Hepatocyte (in vitro differentiated cells): ENCODE data around the gene SLC12A5. TPM values are rescaled to one million over a fixed set of nuclear protein-coding genes. Genes with fewer than 3 reads are reported as not detected.

Experiments used
- DNase-seq: peaks from one replicate; pipeline ENCODE4 v3.0.0-alpha.2; 2016; ENCODE audit warnings: low spot score
- H2AFZ ChIP-seq: fragments of 200-600 bp; sonication (generic); 2 replicates; pipeline ENCODE4 v1.6.0; 2016; ENCODE audit warnings: antibody characterized with exemption, mild to moderate bottlenecking
- H3K27ac ChIP-seq: fragments of 200-600 bp; sonication (generic); 2 replicates; pipeline ENCODE4 v1.5.1; 2016; ENCODE audit warnings: mild to moderate bottlenecking
- H3K27me3 ChIP-seq: fragments of 200-600 bp; sonication (generic); 2 replicates; pipeline ENCODE4 v1.6.1; 2016
- H3K36me3 ChIP-seq: fragments of 200-600 bp; sonication (generic); replicated peaks from 2 replicates; pipeline ENCODE4 v1.5.1; 2016; ENCODE audit warnings: low read depth; ENCODE audit not compliant: insufficient read depth
- H3K4me1 ChIP-seq: fragments of 200-600 bp; sonication (generic); 2 replicates; pipeline ENCODE4 v1.5.1; 2016; ENCODE audit warnings: mild to moderate bottlenecking, moderate library complexity; ENCODE audit not compliant: insufficient read depth
- H3K4me2 ChIP-seq: fragments of 200-600 bp; sonication (generic); 2 replicates; pipeline ENCODE4 v1.6.0; 2016
- H3K4me3 ChIP-seq: fragments of 200-600 bp; sonication (generic); 2 replicates; pipeline ENCODE4 v1.5.1; 2016; ENCODE audit warnings: mild to moderate bottlenecking
- H3K79me2 ChIP-seq: fragments of 200-600 bp; sonication (generic); 2 replicates; pipeline ENCODE4 v1.6.0; 2017; ENCODE audit warnings: mild to moderate bottlenecking
- H3K9me2 ChIP-seq: fragments of 200-600 bp; sonication (generic); replicated peaks from 2 replicates; pipeline ENCODE4 v1.6.0; 2017; ENCODE audit warnings: mild to moderate bottlenecking; ENCODE audit not compliant: insufficient read depth
- H3K9me3 ChIP-seq: fragments of 200-600 bp; sonication (generic); 2 replicates; pipeline ENCODE4 v1.5.1; 2016; ENCODE audit warnings: low read depth, mild to moderate bottlenecking
- H4K20me1 ChIP-seq: fragments of 200-600 bp; sonication (generic); 2 replicates; pipeline ENCODE4 v1.6.0; 2016; ENCODE audit warnings: mild to moderate bottlenecking; ENCODE audit not compliant: insufficient read depth, poor library complexity, severe bottlenecking
- CTCF ChIP-seq: fragments of 200-600 bp; sonication (generic); IDR thresholded peaks from 2 replicates; pipeline ENCODE4 v1.5.1; 2016; ENCODE audit warnings: antibody characterized with exemption, mild to moderate bottlenecking; ENCODE audit not compliant: poor library complexity
- EZH2 ChIP-seq: fragments of 200-600 bp; sonication (generic); IDR thresholded peaks from 2 replicates; pipeline ENCODE4 v1.6.1; 2016; ENCODE audit warnings: antibody characterized with exemption, mild to moderate bottlenecking, borderline replicate concordance
- EZH2phosphoT487 ChIP-seq: fragments of 200-600 bp; sonication (generic); IDR thresholded peaks from one replicate; pipeline ENCODE4 v1.6.1; 2018; ENCODE audit warnings: antibody characterized with exemption, mild to moderate bottlenecking, low read depth, moderate library complexity; ENCODE audit not compliant: unreplicated experiment, severe bottlenecking
- WGBS: methylation state at CpG from one replicate; pipeline ENCODE4 v1.1.6; 2016; ENCODE audit warnings: low lambda C conversion rate; ENCODE audit errors: missing lambda C conversion rate; 5-methylcytosine and 5-hydroxymethylcytosine counted together
- polyA plus RNA-seq: library from polyadenylated mRNA; unstranded; fragments of >200 nt; fragmentation: Nextera tagmentation; extraction: Ambion mirVana; gene quantifications from 2 replicates; pipeline ENCODE4 v1.2.1, GENCODE V29; 2016
- total RNA-seq: library from RNA; depleted of rRNA; stranded (reverse); fragments of >200 nt; gene quantifications from 2 replicates; pipeline ENCODE4 v1.2.3, GENCODE V29; 2014

The SLC12A5 gene
- total and polyA plus RNA-seq, 2 experiments from 2014 or later: 0.57 to 3.1 TPM

GRCh38 chr20:46108435-46108841 lies 79.4 kb downstream of the SLC12A5 start:
- H3K4me1 ChIP-seq: no peaks in the 10 kb centered on the region
- 89% methylated on average over 5 of the region's 5 CpGs for WGBS
- H3K79me2 ChIP-seq: no peaks in the 10 kb centered on the region
- H2AFZ ChIP-seq: no peak overlapping the region
- H3K36me3 ChIP-seq: no peaks in the 10 kb centered on the region
- H3K9me3 ChIP-seq: no peaks in the 10 kb centered on the region
- DNase-seq: no peak
- no peak overlapping the region for H3K27ac ChIP-seq
- H3K4me2 ChIP-seq: no peak overlapping the region
- peaks cover 58% of the 10 kb centered on the region for H3K27me3 ChIP-seq
- TF ChIP-seq EZH2phosphoT487 (no peak), CTCF (no peak), EZH2 (no peak)
- H4K20me1 ChIP-seq: no peaks in the 10 kb centered on the region
- no peaks in the 10 kb centered on the region for H3K9me2 ChIP-seq
- no peak overlapping the region for H3K4me3 ChIP-seq

GRCh38 chr20:46108976-46109375 lies 80.0 kb downstream of the SLC12A5 start:
- no peak overlapping the region for H3K27ac ChIP-seq
- H3K4me1 ChIP-seq: no peaks in the 10 kb centered on the region
- H3K36me3 ChIP-seq: no peaks in the 10 kb centered on the region
- H3K4me3 ChIP-seq: no peak overlapping the region
- WGBS: 88% methylated on average over 14 of the region's 14 CpGs
- H3K4me2 ChIP-seq: no peak overlapping the region
- TF ChIP-seq EZH2phosphoT487: no peak
- TF ChIP-seq EZH2: no peak
- no peaks in the 10 kb centered on the region for H3K79me2 ChIP-seq
- no peak overlapping the region for H2AFZ ChIP-seq
- H3K9me2 ChIP-seq: no peaks in the 10 kb centered on the region
- H3K9me3 ChIP-seq: no peaks in the 10 kb centered on the region
- no peaks in the 10 kb centered on the region for H4K20me1 ChIP-seq
- DNase-seq: no peak
- peaks cover 64% of the 10 kb centered on the region for H3K27me3 ChIP-seq

Other genes starting within 250 kb of the SLC12A5 start
- gene WFDC3, start 237.3 kb upstream of the SLC12A5 start, total RNA-seq: 0.72 and 2.6 TPM in 2 replicates
- gene WFDC3, start 237.3 kb upstream of the SLC12A5 start, polyA plus RNA-seq: 9.9 and 16.8 TPM in 2 replicates
- 18.8 and 25.2 TPM in 2 replicates for gene DNTTIP1, start 237.3 kb upstream of the SLC12A5 start, total RNA-seq
- 60.3 and 65.1 TPM in 2 replicates for gene DNTTIP1, start 237.3 kb upstream of the SLC12A5 start, polyA plus RNA-seq
- gene UBE2C, start 216.6 kb upstream of the SLC12A5 start, total RNA-seq: 21.9 and 26.7 TPM in 2 replicates
- gene UBE2C, start 216.6 kb upstream of the SLC12A5 start, polyA plus RNA-seq: 46.9 and 49.0 TPM in 2 replicates
- gene TNNC2, start 201.9 kb upstream of the SLC12A5 start, total RNA-seq: 0.63 TPM in 1 of 2 replicates, not detected in the other
- gene TNNC2, start 201.9 kb upstream of the SLC12A5 start, polyA plus RNA-seq: 0.51 and 1.8 TPM in 2 replicates
- gene SNX21, start 195.4 kb upstream of the SLC12A5 start, total RNA-seq: 19.3 and 30.0 TPM in 2 replicates
- 32.1 and 32.5 TPM in 2 replicates for gene SNX21, start 195.4 kb upstream of the SLC12A5 start, polyA plus RNA-seq
- 26.3 and 40.6 TPM in 2 replicates for gene ACOT8, start 171.8 kb upstream of the SLC12A5 start, total RNA-seq
- 36.5 and 44.0 TPM in 2 replicates for gene ACOT8, start 171.8 kb upstream of the SLC12A5 start, polyA plus RNA-seq
- gene ZSWIM3, start 171.6 kb upstream of the SLC12A5 start, total RNA-seq: 4.3 and 6.2 TPM in 2 replicates
- 1.3 and 4.1 TPM in 2 replicates for gene ZSWIM3, start 171.6 kb upstream of the SLC12A5 start, polyA plus RNA-seq
- gene ZSWIM1, start 148.0 kb upstream of the SLC12A5 start, total RNA-seq: 6.4 and 6.9 TPM in 2 replicates
- 4.7 and 5.0 TPM in 2 replicates for gene ZSWIM1, start 148.0 kb upstream of the SLC12A5 start, polyA plus RNA-seq
- 5.6 TPM in 1 of 2 replicates, not detected in the other for gene SPATA25, start 141.6 kb upstream of the SLC12A5 start, total RNA-seq
- gene SPATA25, start 141.6 kb upstream of the SLC12A5 start, polyA plus RNA-seq: 0.41 and 1.4 TPM in 2 replicates
- gene NEURL2, start 138.0 kb upstream of the SLC12A5 start, total RNA-seq: 11.1 and 12.8 TPM in 2 replicates
- gene NEURL2, start 138.0 kb upstream of the SLC12A5 start, polyA plus RNA-seq: 11.7 and 11.8 TPM in 2 replicates
- 401 and 425 TPM in 2 replicates for gene CTSA, start 137.9 kb upstream of the SLC12A5 start, total RNA-seq
- gene CTSA, start 137.9 kb upstream of the SLC12A5 start, polyA plus RNA-seq: 716 and 724 TPM in 2 replicates
- 144 and 176 TPM in 2 replicates for gene PLTP, start 117.1 kb upstream of the SLC12A5 start, total RNA-seq
- 623 and 823 TPM in 2 replicates for gene PLTP, start 117.1 kb upstream of the SLC12A5 start, polyA plus RNA-seq
- 9.7 and 11.8 TPM in 2 replicates for gene PCIF1, start 94.5 kb upstream of the SLC12A5 start, total RNA-seq
- gene PCIF1, start 94.5 kb upstream of the SLC12A5 start, polyA plus RNA-seq: 26.0 and 32.4 TPM in 2 replicates
- 10.8 and 14.9 TPM in 2 replicates for gene ZNF335, start 57.0 kb upstream of the SLC12A5 start, total RNA-seq
- 12.6 and 23.7 TPM in 2 replicates for gene ZNF335, start 57.0 kb upstream of the SLC12A5 start, polyA plus RNA-seq
- 1.3 and 2.6 TPM in 2 replicates for gene MMP9, start 20.3 kb upstream of the SLC12A5 start, total RNA-seq
- gene MMP9, start 20.3 kb upstream of the SLC12A5 start, polyA plus RNA-seq: 4.8 and 7.7 TPM in 2 replicates
- gene NCOA5, start 60.7 kb downstream of the SLC12A5 start, total RNA-seq: 24.0 and 25.6 TPM in 2 replicates
- gene NCOA5, start 60.7 kb downstream of the SLC12A5 start, polyA plus RNA-seq: 24.1 and 26.2 TPM in 2 replicates
- gene CD40, start 89.1 kb downstream of the SLC12A5 start, total RNA-seq: 2.8 and 3.2 TPM in 2 replicates
- 8.0 and 10.3 TPM in 2 replicates for gene CD40, start 89.1 kb downstream of the SLC12A5 start, polyA plus RNA-seq